GM19467 (cell line): ENCODE data around the gene AKAP13.

ENCODE experiments used
- ATAC-seq: cut with Tn5 transposase; IDR thresholded peaks from one replicate; pipeline ENCODE4 v1.9.1; 2021; ENCODE audit warnings: mild to moderate bottlenecking, moderate library complexity; ENCODE audit not compliant: unreplicated experiment

The AKAP13 gene

DNA sequence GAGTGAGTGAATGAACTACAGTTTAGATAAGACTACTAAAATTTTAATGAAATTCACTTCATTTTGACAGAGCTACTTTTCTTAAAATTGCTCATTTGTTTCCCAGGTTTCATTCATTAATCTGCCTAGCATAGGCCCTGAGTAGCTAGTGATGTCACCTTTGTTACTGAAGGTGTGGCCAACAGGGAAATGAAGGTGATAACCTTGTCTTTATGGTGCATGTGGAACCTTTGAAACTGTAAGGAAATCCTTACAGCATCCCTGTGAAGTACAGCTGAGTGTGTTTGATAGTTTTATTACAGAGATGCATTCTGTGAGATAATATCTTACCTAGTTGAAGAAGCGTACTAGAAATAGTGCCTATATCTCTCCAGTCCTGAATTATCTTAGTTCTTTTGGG, 112.9 kb downstream of the AKAP13 start:
- no peak for ATAC-seq

- no peak for ATAC-seq
Observed at GRCh38 chr15:85494048-85494777, 113.8 kb downstream of the AKAP13 start.

- no peak for ATAC-seq
Observed at GRCh38 chr15:85495096-85495495, 114.7 kb downstream of the AKAP13 start.

- ATAC-seq: no peak
Observed at GRCh38 chr15:85495544-85495943, 115.1 kb downstream of the AKAP13 start.

GRCh38 chr15:85496151-85496550, 115.7 kb downstream of the AKAP13 start:
- ATAC-seq: no peak

DNA sequence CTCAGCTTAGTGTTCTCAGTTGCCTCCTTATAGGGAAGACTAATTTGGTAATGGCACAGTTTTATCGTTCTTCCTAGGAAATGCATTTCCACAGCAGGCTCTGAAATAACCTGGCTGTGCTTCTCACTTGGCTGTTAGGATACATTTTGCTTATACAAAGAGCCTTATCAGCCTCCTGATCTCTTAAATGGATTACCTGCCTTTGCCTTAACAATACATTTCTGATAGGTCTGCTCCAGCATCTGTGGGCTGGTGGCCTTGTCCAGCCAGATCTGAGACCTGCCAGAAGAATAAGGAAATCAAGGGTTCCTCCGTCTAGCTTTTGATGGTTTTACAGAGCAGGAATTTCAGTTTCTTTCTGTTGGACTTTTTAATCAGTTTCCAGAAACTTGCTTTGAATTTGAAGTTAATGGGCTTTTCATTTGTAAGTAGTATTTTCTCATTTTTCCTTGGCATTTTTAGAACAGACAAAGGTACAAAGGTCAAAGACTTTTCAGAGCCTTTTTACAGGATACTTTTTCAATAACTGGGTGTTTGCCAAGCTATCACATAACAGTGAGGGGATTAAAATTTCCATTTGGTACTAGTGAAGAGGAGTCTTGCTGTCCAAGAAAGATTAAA, 116.3 kb downstream of the AKAP13 start:
- no peak for ATAC-seq

- ATAC-seq: no peak
Observed at GRCh38 chr15:85497172-85497569, 116.8 kb downstream of the AKAP13 start.

- ATAC-seq: no peak
Observed at GRCh38 chr15:85498471-85498870, 118.1 kb downstream of the AKAP13 start.

- ATAC-seq: no peak
Observed at GRCh38 chr15:85499371-85499887, 119.0 kb downstream of the AKAP13 start.

GRCh38 chr15:85500060-85500708, 119.8 kb downstream of the AKAP13 start:
- ATAC-seq: no peak

DNA sequence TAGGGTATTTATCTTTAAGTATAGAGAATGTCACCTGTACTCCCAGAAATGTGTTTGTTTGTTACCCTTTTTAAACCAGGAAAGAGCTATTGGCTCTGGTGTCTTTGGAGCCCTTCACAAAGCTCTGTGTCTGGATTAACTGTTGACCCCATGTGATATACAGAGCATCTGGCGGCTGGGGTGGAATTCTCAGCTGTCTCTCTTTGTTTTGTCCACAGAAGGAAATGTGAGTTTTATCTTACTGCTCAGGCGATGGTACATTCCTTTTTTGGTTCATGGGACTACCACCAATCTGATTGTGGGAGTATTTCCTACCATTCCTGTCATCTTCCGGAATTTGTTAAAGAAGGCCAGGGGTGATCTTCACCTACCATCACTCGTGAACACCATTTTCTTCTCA, 120.3 kb downstream of the AKAP13 start:
- no peak for ATAC-seq

DNA sequence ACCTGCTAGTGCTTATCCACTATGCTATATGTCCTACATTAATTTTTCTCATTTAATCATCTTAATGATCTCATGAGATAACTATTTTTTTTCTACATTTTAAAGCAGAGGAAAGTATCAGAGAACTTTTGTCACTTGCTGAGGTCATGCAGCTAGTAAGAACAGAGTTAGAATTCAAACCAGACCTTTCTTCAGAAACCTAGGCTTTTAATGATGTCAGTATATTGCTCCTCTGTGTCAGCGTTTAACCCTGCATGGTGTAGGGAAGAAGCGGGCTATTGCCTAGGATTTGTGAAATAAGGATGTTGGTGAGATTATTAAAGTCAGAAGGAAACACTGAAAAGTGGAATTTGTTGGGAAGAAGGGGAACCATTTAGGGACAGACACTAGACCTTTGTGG, 121.2 kb downstream of the AKAP13 start:
- no peak for ATAC-seq

DNA sequence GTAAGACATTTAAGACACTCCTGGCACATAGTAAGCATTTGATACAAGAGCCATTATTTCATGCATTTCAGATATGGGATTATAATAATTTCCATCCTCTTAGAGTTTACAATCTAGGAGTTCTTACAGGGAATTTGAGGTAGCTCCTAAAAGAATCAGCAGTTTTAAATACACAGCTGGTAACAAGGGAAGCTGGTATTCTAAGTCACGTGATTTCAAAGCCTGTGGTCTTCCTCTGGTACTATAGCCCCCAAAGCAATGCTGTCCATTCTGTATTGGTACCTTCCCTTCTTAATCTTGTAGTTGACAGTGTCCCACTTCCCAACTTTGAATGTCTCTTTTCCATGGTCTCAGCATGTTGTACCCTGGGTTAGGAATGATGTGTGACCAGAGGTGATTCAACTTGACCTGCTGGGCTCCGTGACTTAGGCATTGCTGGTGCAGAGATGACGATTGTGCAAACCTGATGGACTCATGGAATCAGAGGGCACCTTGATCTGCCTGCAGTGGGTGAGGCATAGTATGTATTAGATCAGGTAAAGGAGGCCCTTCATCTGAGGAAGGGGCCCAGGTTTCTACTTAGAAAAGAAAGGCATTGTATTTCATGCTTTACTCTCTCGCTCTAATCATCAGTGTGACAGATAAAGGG, 122.9 kb downstream of the AKAP13 start:
- no peak for ATAC-seq

GRCh38 chr15:85504749-85505676, 124.6 kb downstream of the AKAP13 start:
- ATAC-seq: no peak

- ATAC-seq: no peak
Observed at GRCh38 chr15:85507114-85507513, 126.7 kb downstream of the AKAP13 start.

DNA sequence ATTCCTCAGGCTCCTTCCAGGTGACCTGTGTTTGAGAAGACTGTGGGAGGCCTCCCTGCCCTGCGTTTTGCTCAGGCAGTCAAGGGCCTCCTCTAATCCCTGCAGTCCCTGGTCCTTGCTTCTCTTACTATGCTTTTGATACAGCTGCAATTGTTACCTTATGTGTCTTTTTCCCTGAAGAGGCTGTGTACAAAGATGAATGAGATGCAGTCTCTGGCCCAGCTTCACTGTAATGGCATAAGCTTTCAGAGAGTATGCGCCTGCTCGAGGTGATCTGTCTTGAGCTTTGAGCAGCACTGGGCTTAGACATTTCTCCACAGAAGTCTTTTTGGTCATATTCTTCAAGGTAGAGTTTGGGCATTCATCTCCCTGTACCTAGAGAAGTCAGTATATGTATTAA, 129.6 kb downstream of the AKAP13 start:
- ATAC-seq: no peak

DNA sequence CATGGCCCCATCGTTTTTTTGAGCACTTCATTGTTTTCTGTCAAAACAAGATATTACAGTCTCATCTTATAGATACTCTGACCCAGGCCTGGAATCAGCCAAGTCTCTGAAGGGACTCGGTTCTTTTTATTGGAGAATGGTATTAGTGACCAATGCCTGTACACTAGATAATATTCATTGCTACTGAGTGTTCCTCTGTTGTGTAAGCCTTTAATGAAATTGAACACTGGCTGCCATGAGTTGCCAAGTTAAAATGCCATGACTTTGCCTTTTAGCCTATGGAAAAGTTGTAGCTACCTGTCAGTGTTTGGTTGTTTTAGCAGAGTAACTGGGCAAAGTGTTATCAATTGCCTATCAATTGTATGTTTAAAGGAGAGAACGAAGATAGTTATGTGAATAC, 134.0 kb downstream of the AKAP13 start:
- ATAC-seq: no peak

GRCh38 chr15:85515212-85515611, 134.8 kb downstream of the AKAP13 start:
- ATAC-seq: no peak

DNA sequence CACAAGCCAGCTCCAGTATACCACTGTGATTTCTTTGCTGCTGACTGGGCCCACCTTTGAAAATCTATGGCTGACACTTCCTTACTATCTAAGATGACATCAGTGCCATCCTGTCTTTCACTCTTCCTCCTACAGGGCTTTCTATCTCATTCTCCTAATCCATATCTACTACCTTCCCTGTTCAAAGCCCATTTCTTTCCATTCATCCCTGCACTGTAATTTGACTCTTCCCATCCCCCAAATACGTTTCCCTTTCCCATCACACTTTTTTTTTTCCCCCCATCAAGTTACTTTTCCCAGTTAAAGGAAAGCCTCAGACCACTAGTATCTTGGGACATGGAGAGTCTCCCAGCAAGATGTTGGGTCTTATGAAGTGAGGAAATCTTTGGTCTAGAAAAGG, 136.7 kb downstream of the AKAP13 start:
- ATAC-seq: no peak

DNA sequence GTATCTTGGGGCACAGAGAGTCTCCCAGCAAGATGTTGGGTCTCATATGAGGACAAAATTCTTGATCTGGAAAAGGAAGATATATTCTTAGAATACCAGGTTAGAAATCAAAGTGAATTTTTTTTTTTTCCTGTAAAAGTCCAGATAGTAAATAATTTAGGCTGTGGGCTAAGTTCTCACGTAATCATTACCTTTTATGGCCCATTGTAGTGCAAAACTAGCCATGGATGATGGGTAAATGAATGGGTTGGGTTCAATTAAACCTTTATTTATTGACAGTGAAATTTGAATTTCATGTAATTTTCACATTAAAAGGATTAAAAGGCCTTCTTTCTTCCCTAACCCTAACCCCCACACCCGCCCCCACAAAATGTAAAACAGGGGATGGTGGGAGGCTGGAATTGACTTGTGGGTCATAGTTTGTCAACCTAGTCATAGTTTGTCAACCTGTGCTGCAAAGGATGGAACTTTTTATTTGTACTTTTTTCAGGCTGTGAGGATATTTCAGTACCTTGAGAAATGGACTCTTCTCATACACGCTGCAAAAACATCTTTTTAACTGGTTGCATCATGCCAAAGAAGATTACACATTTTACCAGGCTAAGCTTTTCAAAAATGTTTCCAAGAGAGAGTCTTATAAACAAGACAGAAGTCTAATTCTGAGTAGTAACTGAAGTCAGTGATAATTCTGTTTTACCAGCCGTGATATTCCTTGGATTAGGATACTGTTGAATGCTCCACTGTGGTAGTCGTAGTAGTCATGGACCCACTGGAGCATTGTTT, 138.8 kb downstream of the AKAP13 start:
- ATAC-seq: no peak
